Tibial nerve (tissue), 4 donors: ENCODE measurements around the gene OPTC.

Experiments
- CTCF ChIP-seq, 5 experiments: fragments of 200-600 bp in 3 of 5; fragments of 450-650 bp in 2 of 5; sonication (generic) in 3 of 5; IDR thresholded peaks; one replicate each; pipeline ENCODE4 v1.5.1; 2016 to 2019; ENCODE audit warnings: antibody characterized with exemption in 5 of 5, mild to moderate bottlenecking in 3 of 5, moderate library complexity in 2 of 5
- EP300 ChIP-seq, 2 donors: sonication (generic); formaldehyde crosslinking; IDR thresholded peaks; one replicate each; pipeline ENCODE4 v1.6.1; 2017; ENCODE audit warnings: antibody characterized with exemption in 2 of 2, mild to moderate bottlenecking in 1 of 2
- POLR2A ChIP-seq, 2 donors: fragments of 450-650 bp; IDR thresholded peaks; one replicate each; pipeline ENCODE4 v1.6.1; 2017; ENCODE audit warnings: antibody characterized with exemption in 2 of 2, mild to moderate bottlenecking in 2 of 2, moderate library complexity in 2 of 2

GRCh38 chr1:203473781-203474305 lies 20.1 kb upstream of the OPTC start:
- TF ChIP-seq CTCF (IDR thresholded peaks at IDR 0.05) (no peak), POLR2A (IDR thresholded peaks at IDR 0.05) (no peak), EP300 (IDR thresholded peaks at IDR 0.05) (no peak)
